IMR-90 (cell line): ENCODE results near the gene ZNF726. TPM values are rescaled to one million over a fixed set of nuclear protein-coding genes. Genes with fewer than 3 reads are reported as not detected.

Experiments
- ATAC-seq: fragments of 200-7000 bp; cut with Tn5 transposase; 2 replicates; pipeline ENCODE4 v1.9.1; 2020; ENCODE audit warnings: low read depth, mild to moderate bottlenecking, moderate library complexity
- BruUV-seq: library from RNA; stranded (reverse); fragments of 400-500 nt; replicated peaks from 2 replicates; lab custom pipeline; 2021; lab: Mats Ljungman, UMichigan
- CTCF ChIA-PET: fragments of 300-600 bp; formaldehyde crosslinking; extraction: SDS; loops from one replicate; lab custom pipeline; 2021; ENCODE audit warnings: antibody characterized with exemption; lab: Yijun Ruan, JAX
- POLR2A ChIA-PET: fragments of 300-600 bp; sonication (Branson Sonifier 250); formaldehyde crosslinking; loops from one replicate; lab custom pipeline; 2022; ENCODE audit warnings: antibody characterized with exemption; ENCODE audit not compliant: unreplicated experiment; lab: Charles Lee
- DNase-seq: peaks from one replicate; pipeline ENCODE4 v3.0.0; 2013
- H2AFZ ChIP-seq: replicated peaks from 2 replicates; pipeline ENCODE3; 2013; ENCODE audit warnings: low read length, mild to moderate bottlenecking; ENCODE audit not compliant: poor library complexity
- H2AK5ac ChIP-seq: 2 replicates; pipeline ENCODE4 v1.6.1; 2013; ENCODE audit warnings: low read depth, low read length, inconsistent platforms
- H2AK9ac ChIP-seq: replicated peaks from 2 replicates; pipeline ENCODE3; 2013; ENCODE audit warnings: mild to moderate bottlenecking, low read depth, low read length, moderate library complexity; ENCODE audit not compliant: poor library complexity
- H2BK120ac ChIP-seq: 2 replicates; pipeline ENCODE4 v1.6.1; 2013; ENCODE audit warnings: low read depth, low read length, inconsistent platforms
- H2BK15ac ChIP-seq: 3 replicates; pipeline ENCODE4 v1.6.1; 2013; ENCODE audit warnings: low read depth, low read length, inconsistent platforms
- H2BK20ac ChIP-seq: 2 replicates; pipeline ENCODE4 v1.6.1; 2013; ENCODE audit warnings: low read depth, mild to moderate bottlenecking, inconsistent platforms, low read length, moderate library complexity
- H2BK5ac ChIP-seq: 2 replicates; pipeline ENCODE4 v1.6.1; 2013; ENCODE audit warnings: mild to moderate bottlenecking, low read depth, low read length, inconsistent platforms; ENCODE audit not compliant: poor library complexity, severe bottlenecking
- H3K14ac ChIP-seq: replicated peaks from 2 replicates; pipeline ENCODE4 v1.6.1; 2013; ENCODE audit warnings: low read depth, low read length, inconsistent platforms
- H3K18ac ChIP-seq: 2 replicates; pipeline ENCODE4 v1.6.1; 2013; ENCODE audit warnings: low read depth, low read length, control low read depth
- H3K23ac ChIP-seq: 2 replicates; pipeline ENCODE4 v1.6.1; 2013; ENCODE audit warnings: low read depth, low read length, inconsistent platforms
- H3K27ac ChIP-seq: 2 replicates; pipeline ENCODE4 v1.5.1; 2013; ENCODE audit warnings: mild to moderate bottlenecking, control low read depth, low read length; ENCODE audit not compliant: insufficient read depth
- H3K27me3 ChIP-seq: 2 replicates; pipeline ENCODE4 v1.6.1; 2013; ENCODE audit warnings: low read length; ENCODE audit not compliant: control insufficient read depth, insufficient read depth
- H3K36me3 ChIP-seq: 2 replicates; pipeline ENCODE4 v1.6.1; 2013; ENCODE audit warnings: low read length, mixed read lengths; ENCODE audit not compliant: control insufficient read depth, insufficient read depth
- H3K4ac ChIP-seq: 2 replicates; pipeline ENCODE4 v1.6.1; 2013; ENCODE audit warnings: low read depth, low read length, inconsistent platforms
- H3K4me1 ChIP-seq: 2 replicates; pipeline ENCODE4 v1.6.1; 2013; ENCODE audit warnings: low read length, mixed read lengths; ENCODE audit not compliant: control insufficient read depth, insufficient read depth
- H3K4me2 ChIP-seq: 2 replicates; pipeline ENCODE4 v1.6.1; 2013; ENCODE audit warnings: low read depth, mild to moderate bottlenecking, control low read depth, low read length, moderate library complexity
- H3K4me3 ChIP-seq: 2 replicates; pipeline ENCODE4 v1.5.1; 2013; ENCODE audit warnings: low read depth, mild to moderate bottlenecking, control low read depth, low read length, moderate library complexity; ENCODE audit not compliant: insufficient read depth
- H3K56ac ChIP-seq: 2 replicates; pipeline ENCODE4 v1.6.1; 2013; ENCODE audit warnings: low read length, inconsistent platforms; ENCODE audit not compliant: insufficient read depth; ENCODE audit errors: extremely low read depth
- H3K79me1 ChIP-seq, 2 experiments: 2 replicates each; pipeline ENCODE4 v1.6.1; 2013; ENCODE audit warnings: low read length in 2 of 2, inconsistent platforms in 1 of 2, low read depth in 1 of 2
- H3K9ac ChIP-seq: 2 replicates; pipeline ENCODE4 v1.6.1; 2013; ENCODE audit warnings: low read depth, low read length, control low read depth
- H3K9me1 ChIP-seq: 2 replicates; pipeline ENCODE4 v1.6.1; 2013; ENCODE audit warnings: low read length, inconsistent platforms; ENCODE audit not compliant: insufficient read depth
- H3K9me3 ChIP-seq: 2 replicates; pipeline ENCODE4 v1.6.1; 2013; ENCODE audit warnings: low read length; ENCODE audit not compliant: control insufficient read depth, insufficient read depth
- H4K20me1 ChIP-seq: 2 replicates; pipeline ENCODE4 v1.6.1; 2013; ENCODE audit warnings: low read length, inconsistent platforms; ENCODE audit not compliant: insufficient read depth
- H4K5ac ChIP-seq: 2 replicates; pipeline ENCODE4 v1.6.1; 2013; ENCODE audit warnings: mild to moderate bottlenecking, low read depth, low read length, control low read depth
- H4K8ac ChIP-seq, 2 experiments: 2 replicates each; pipeline ENCODE4 v1.6.1; 2013; ENCODE audit warnings: low read depth in 2 of 2, low read length in 2 of 2, control low read depth in 1 of 2, inconsistent platforms in 1 of 2
- H4K91ac ChIP-seq: 2 replicates; pipeline ENCODE4 v1.6.1; 2013; ENCODE audit warnings: low read depth, low read length, inconsistent platforms; ENCODE audit not compliant: insufficient read depth
- BHLHE40 ChIP-seq: fragments of 150-350 bp; IDR thresholded peaks from 2 replicates; pipeline ENCODE4 v1.6.1; 2016; ENCODE audit warnings: mild to moderate bottlenecking, low read depth, low read length
- CEBPB ChIP-seq: IDR thresholded peaks from 2 replicates; pipeline ENCODE4 v1.6.1; 2012; ENCODE audit warnings: low read depth, low read length, improper control_type of control experiment
- CHD1 ChIP-seq: IDR thresholded peaks from 2 replicates; pipeline ENCODE4 v1.6.1; 2012; ENCODE audit warnings: low read depth, low read length, improper control_type of control experiment
- ELK1 ChIP-seq: fragments of 150-350 bp; IDR thresholded peaks from 2 replicates; pipeline ENCODE4 v1.6.1; 2016; ENCODE audit warnings: low read depth, mild to moderate bottlenecking, low read length, moderate library complexity, borderline replicate concordance
- FOS ChIP-seq: fragments of 150-350 bp; IDR thresholded peaks from 2 replicates; pipeline ENCODE4 v1.6.1; 2016; ENCODE audit warnings: low read depth, low read length
- MAFK ChIP-seq: IDR thresholded peaks from 2 replicates; pipeline ENCODE4 v1.6.1; 2012; ENCODE audit warnings: low read depth, low read length, improper control_type of control experiment
- MAZ ChIP-seq: IDR thresholded peaks from 2 replicates; pipeline ENCODE4 v1.6.1; 2012; ENCODE audit warnings: low read depth, mild to moderate bottlenecking, low read length, improper control_type of control experiment, moderate library complexity, borderline replicate concordance
- MXI1 ChIP-seq: IDR thresholded peaks from 2 replicates; pipeline ENCODE4 v1.6.1; 2012; ENCODE audit warnings: low read depth, mild to moderate bottlenecking, low read length, moderate library complexity, borderline replicate concordance
- NFE2L2 ChIP-seq: fragments of 150-350 bp; IDR thresholded peaks from 2 replicates; pipeline ENCODE4 v1.6.1; 2016; ENCODE audit warnings: low read depth, mild to moderate bottlenecking, low read length
- POLR2A ChIP-seq: IDR thresholded peaks from 2 replicates; pipeline ENCODE4 v1.6.1; 2012; ENCODE audit warnings: mild to moderate bottlenecking, low read depth, low read length
- RAD21 ChIP-seq: IDR thresholded peaks from 2 replicates; pipeline ENCODE4 v1.6.1; 2012; ENCODE audit warnings: low read length, improper control_type of control experiment
- RCOR1 ChIP-seq: IDR thresholded peaks from 2 replicates; pipeline ENCODE4 v1.6.1; 2012; ENCODE audit warnings: mild to moderate bottlenecking, low read length, improper control_type of control experiment; ENCODE audit not compliant: insufficient replicate concordance
- RFX5 ChIP-seq: IDR thresholded peaks from 2 replicates; pipeline ENCODE4 v1.8.0; 2012; ENCODE audit warnings: low read depth, mild to moderate bottlenecking, low read length, moderate library complexity
- SMC3 ChIP-seq: fragments of 150-350 bp; IDR thresholded peaks from 2 replicates; pipeline ENCODE4 v1.6.1; 2016; ENCODE audit warnings: low read depth, mild to moderate bottlenecking, antibody characterized with exemption, low read length, moderate library complexity
- WGBS, 2 experiments: methylation state at CpG; one replicate each; pipeline versions ENCODE4 v1.1.5 to v1.1.7; 2013; ENCODE audit warnings: missing lambda C conversion rate in 2 of 2; ENCODE audit not compliant: insufficient read length in 1 of 2; ENCODE audit errors: extremely low coverage in 2 of 2; 5-methylcytosine and 5-hydroxymethylcytosine counted together
- dilution Hi-C: fragments of 300-500 bp; cut with HindIII; formaldehyde crosslinking; loops from one replicate; pipeline ENCODE4 v1.14.3; 2018; ENCODE audit warnings: low sequenced_read_pairs; ENCODE audit not compliant: unreplicated experiment
- in situ Hi-C: fragments of 300-500 bp; cut with MboI; formaldehyde crosslinking; loops from 3 replicates; pipeline ENCODE4 v1.14.3; 2019; ENCODE audit warnings: low sequenced_read_pairs, inconsistent platforms, mixed read lengths
- intact Hi-C: fragments of 100-400 bp; cut with micrococcal nuclease; formaldehyde crosslinking; loops from 2 replicates; pipeline ENCODE4 v1.10.0; 2022
- polyA plus RNA-seq, 3 experiments: library from polyadenylated mRNA; depleted of rRNA; stranded (reverse); fragments of >200 nt; gene quantifications; 2 replicates each; pipeline ENCODE4 v1.2.3, GENCODE V29; 2012; ENCODE audit warnings: low replicate concordance in 1 of 3
- total RNA-seq: library from RNA; depleted of rRNA; stranded (reverse); fragments of >200 nt; gene quantifications from 2 replicates; pipeline ENCODE4 v1.2.3, GENCODE V29; 2012
- TF ChIP-seq, protein P1 (sequence below): fragments of 150-350 bp; IDR thresholded peaks from 2 replicates; pipeline ENCODE4 v1.6.1; 2017; ENCODE audit warnings: mild to moderate bottlenecking, antibody characterized with exemption, low read length, low read depth
- TF ChIP-seq, protein P2 (sequence below): conservative IDR thresholded peaks from 2 replicates; pipeline ENCODE4 v1.5.1; 2012; ENCODE audit warnings: mild to moderate bottlenecking, low read depth, low read length, improper control_type of control experiment

Gene ZNF726
- total and polyA plus RNA-seq, 2 of the 4 experiments (the other 2 are of a cell fraction) = 1.2 to 2.0 TPM

GRCh38 chr19:23972161-23972560 is 57.5 kb downstream of the ZNF726 start:
- H3K27ac ChIP-seq = no peak overlapping the region
- no peaks in the 10 kb centered on the region for H3K36me3 ChIP-seq
- H3K79me1 ChIP-seq = no peaks in the 10 kb centered on the region
- ChIA-PET POLR2A (no interaction called here), CTCF (no interaction called here)
- BruUV-seq = no TSS peak
- no peak overlapping the region for H4K8ac ChIP-seq
- H2AK5ac ChIP-seq = no peak overlapping the region
- in situ Hi-C loops = no loop called here
- DNase-seq = no peak
- no peak overlapping the region for H3K9ac ChIP-seq
- 0% methylated on average over 3 of the region's 16 CpGs; no CpG with 5 or more reads in 1 of the 2 experiments for WGBS, 2 experiments
- peaks cover 5% of the 10 kb centered on the region for H3K9me3 ChIP-seq
- no peak overlapping the region for H3K23ac ChIP-seq
- no peak overlapping the region for H3K4me2 ChIP-seq
- H2BK5ac ChIP-seq = no peak overlapping the region
- H3K4me3 ChIP-seq = no peak overlapping the region
- intact Hi-C loops = no loop called here
- H4K91ac ChIP-seq = no peak overlapping the region
- H3K18ac ChIP-seq = no peak overlapping the region
- H3K27me3 ChIP-seq = peaks cover 4% of the 10 kb centered on the region; the same call in 1 of the 2 replicates
- dilution Hi-C loops = no loop called here
- no peak overlapping the region for H2BK15ac ChIP-seq
- peak; percentile 44 for ATAC-seq
- H4K5ac ChIP-seq = no peak overlapping the region
- H3K56ac ChIP-seq = no peak overlapping the region
- no peak overlapping the region for H2AK9ac ChIP-seq
- no peak overlapping the region for H2BK20ac ChIP-seq
- H3K14ac ChIP-seq = no peak overlapping the region
- H2BK120ac ChIP-seq = no peak overlapping the region
- no peaks in the 10 kb centered on the region for H4K20me1 ChIP-seq
- H2AFZ ChIP-seq = peak overlapping the region; percentile 39
- TF ChIP-seq ELK1 = no peak
- no peak for TF ChIP-seq BHLHE40
- no peak for TF ChIP-seq RFX5
- no peak for TF ChIP-seq MXI1
- TF ChIP-seq NFE2L2 = no peak
- no peak for TF ChIP-seq CEBPB
- no peak for TF ChIP-seq RAD21
- no peak for TF ChIP-seq MAZ
- TF ChIP-seq CHD1 = no peak
- TF ChIP-seq SMC3 = no peak
- TF ChIP-seq FOS = no peak
- no peak for TF ChIP-seq MAFK
- TF ChIP-seq RCOR1 = no peak
- TF ChIP-seq, protein P1, sequence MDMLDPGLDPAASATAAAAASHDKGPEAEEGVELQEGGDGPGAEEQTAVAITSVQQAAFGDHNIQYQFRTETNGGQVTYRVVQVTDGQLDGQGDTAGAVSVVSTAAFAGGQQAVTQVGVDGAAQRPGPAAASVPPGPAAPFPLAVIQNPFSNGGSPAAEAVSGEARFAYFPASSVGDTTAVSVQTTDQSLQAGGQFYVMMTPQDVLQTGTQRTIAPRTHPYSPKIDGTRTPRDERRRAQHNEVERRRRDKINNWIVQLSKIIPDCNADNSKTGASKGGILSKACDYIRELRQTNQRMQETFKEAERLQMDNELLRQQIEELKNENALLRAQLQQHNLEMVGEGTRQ = no peak
- TF ChIP-seq POLR2A = no peak
- TF ChIP-seq, protein P2, sequence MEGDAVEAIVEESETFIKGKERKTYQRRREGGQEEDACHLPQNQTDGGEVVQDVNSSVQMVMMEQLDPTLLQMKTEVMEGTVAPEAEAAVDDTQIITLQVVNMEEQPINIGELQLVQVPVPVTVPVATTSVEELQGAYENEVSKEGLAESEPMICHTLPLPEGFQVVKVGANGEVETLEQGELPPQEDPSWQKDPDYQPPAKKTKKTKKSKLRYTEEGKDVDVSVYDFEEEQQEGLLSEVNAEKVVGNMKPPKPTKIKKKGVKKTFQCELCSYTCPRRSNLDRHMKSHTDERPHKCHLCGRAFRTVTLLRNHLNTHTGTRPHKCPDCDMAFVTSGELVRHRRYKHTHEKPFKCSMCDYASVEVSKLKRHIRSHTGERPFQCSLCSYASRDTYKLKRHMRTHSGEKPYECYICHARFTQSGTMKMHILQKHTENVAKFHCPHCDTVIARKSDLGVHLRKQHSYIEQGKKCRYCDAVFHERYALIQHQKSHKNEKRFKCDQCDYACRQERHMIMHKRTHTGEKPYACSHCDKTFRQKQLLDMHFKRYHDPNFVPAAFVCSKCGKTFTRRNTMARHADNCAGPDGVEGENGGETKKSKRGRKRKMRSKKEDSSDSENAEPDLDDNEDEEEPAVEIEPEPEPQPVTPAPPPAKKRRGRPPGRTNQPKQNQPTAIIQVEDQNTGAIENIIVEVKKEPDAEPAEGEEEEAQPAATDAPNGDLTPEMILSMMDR = no peak
- H3K4me1 ChIP-seq = no peaks in the 10 kb centered on the region
- H3K4ac ChIP-seq = no peak overlapping the region
- no peaks in the 10 kb centered on the region for H3K9me1 ChIP-seq
